WERI-Rb-1 (cell line): ENCODE data around the gene ZNF223.
A peak's percentile ranks its signal among the peaks of the same experiment; 100 is the strongest.

Experiments used
- DNase-seq: peaks from one replicate; pipeline ENCODE4 v3.0.0-alpha.2; 2020
- H3K27ac ChIP-seq: fragments of 250-450 bp; sonication (Bioruptor Pico); 2 replicates; pipeline ENCODE4 v1.5.1; 2020; ENCODE audit warnings: mild to moderate bottlenecking, moderate library complexity
- H3K27me3 ChIP-seq: fragments of 250-450 bp; sonication (Bioruptor Pico); 2 replicates; pipeline ENCODE4 v1.5.1; 2021; ENCODE audit warnings: mild to moderate bottlenecking, low read depth, moderate library complexity; ENCODE audit not compliant: insufficient read depth, severe bottlenecking
- H3K36me3 ChIP-seq: fragments of 250-450 bp; sonication (Bioruptor Pico); 2 replicates; pipeline ENCODE4 v1.5.1; 2020; ENCODE audit warnings: mild to moderate bottlenecking, moderate library complexity
- H3K4me3 ChIP-seq: 2 replicates; pipeline ENCODE4 v1.5.1; 2011; ENCODE audit warnings: low read depth, mild to moderate bottlenecking, control low read depth, low read length
- H3K9me3 ChIP-seq: fragments of 250-450 bp; sonication (Bioruptor Pico); 2 replicates; pipeline ENCODE4 v1.5.1; 2021; ENCODE audit warnings: mild to moderate bottlenecking, moderate library complexity; ENCODE audit not compliant: severe bottlenecking
- CTCF ChIP-seq: IDR thresholded peaks from 2 replicates; pipeline ENCODE4 v1.5.1; 2011; ENCODE audit warnings: low read depth, mild to moderate bottlenecking, control low read depth, inconsistent platforms, low read length

ZNF223 gene

GRCh38 chr19:44109458-44109857 lies 57.6 kb downstream of the ZNF223 start:
- H3K36me3 ChIP-seq: peaks cover 19% of the 10 kb centered on the region
- no peak for DNase-seq
- no peak for TF ChIP-seq CTCF
- H3K27me3 ChIP-seq: no peaks in the 10 kb centered on the region
- H3K4me3 ChIP-seq: no peak overlapping the region
- no peaks in the 10 kb centered on the region for H3K9me3 ChIP-seq
- no peak overlapping the region for H3K27ac ChIP-seq

DNA sequence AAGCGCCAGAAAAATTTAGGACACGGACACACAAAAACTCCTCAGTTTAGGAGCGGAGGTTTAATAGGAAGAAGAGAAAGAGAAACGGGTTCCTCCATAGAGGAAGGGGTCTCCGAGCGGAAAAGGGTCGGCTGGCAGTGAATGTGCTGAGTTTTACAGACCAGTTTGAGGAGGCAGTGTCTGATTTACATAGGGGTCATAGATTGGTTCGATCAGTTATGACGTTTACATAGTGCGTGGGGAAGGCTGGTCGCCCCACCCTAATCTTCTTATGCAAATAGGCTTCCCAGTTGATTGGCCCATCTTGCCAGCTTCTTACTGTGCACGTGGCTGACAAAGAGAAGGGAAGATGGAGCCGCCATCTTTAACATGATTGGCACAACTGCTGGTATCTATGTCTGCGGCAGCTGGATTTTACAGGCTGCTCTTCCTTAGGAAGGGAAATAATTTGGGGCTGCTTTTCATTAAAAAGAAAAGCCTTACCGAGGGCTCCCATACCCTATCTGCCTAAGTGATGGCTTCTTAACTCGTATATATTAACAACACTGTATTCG lies 60.2 kb downstream of the ZNF223 start:
- H3K4me3 ChIP-seq: peak overlapping the region; percentile 96
- H3K27ac ChIP-seq: no peak overlapping the region
- TF ChIP-seq CTCF: no peak
- H3K36me3 ChIP-seq: peaks cover 18% of the 10 kb centered on the region
- peak; percentile 24 for DNase-seq
- H3K27me3 ChIP-seq: no peaks in the 10 kb centered on the region
- no peaks in the 10 kb centered on the region for H3K9me3 ChIP-seq

DNA sequence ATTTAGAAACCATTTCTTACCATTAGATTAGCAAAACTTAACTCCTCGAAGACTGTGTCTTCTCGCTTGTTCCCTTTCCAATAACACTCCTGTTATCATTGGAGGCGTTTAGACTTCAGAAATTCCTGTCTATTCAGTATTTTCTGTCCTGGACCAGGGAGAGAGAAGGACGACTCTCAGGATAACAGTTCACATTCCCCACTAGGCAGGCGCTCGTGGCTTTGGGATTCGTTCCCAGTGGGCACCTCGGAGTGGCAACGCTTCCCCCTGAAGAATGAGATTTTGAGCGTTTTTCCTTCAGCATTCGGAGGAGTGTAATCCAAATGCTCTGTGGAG lies 60.9 kb downstream of the ZNF223 start:
- Histone ChIP-seq H3K4me3 (peak overlapping the region; percentile 96), H3K27ac (peak overlapping the region; percentile 32; the same call in 1 of the 2 replicates), H3K36me3 (peaks cover 18% of the 10 kb centered on the region), H3K27me3 (no peaks in the 10 kb centered on the region), H3K9me3 (no peaks in the 10 kb centered on the region)
- no peak for DNase-seq
- no peak for TF ChIP-seq CTCF

- Histone ChIP-seq H3K27ac (peak within 1 kb of the TSS; percentile 58), H3K36me3 (peaks cover 23% of the 10 kb centered on the region)
These were observed 61.4 kb downstream of the ZNF223 start, which contains the start of gene ZNF225 for GRCh38 chr19:44113138-44113783. Gene ZNF225 (plus strand): TSS chr19:44113399. CDS start chr19:44115828, 2,429 bp downstream.

GRCh38 chr19:44113784-44114390 lies 62.1 kb downstream of the ZNF223 start:
- TF ChIP-seq CTCF: no peak

More at GRCh38 chr19:44113138-44113783, 61.4 kb downstream of the ZNF223 start, which contains the start of gene ZNF225:
- no peak for TF ChIP-seq CTCF
- DNase-seq: peak; percentile 94
- H3K27me3 ChIP-seq: no peaks in the 10 kb centered on the region
- H3K4me3 ChIP-seq: peak within 1 kb of the TSS; percentile 96
- no peaks in the 10 kb centered on the region for H3K9me3 ChIP-seq

More at GRCh38 chr19:44113784-44114390, 62.1 kb downstream of the ZNF223 start:
- peak overlapping the region; percentile 96 for H3K4me3 ChIP-seq
- no peaks in the 10 kb centered on the region for H3K9me3 ChIP-seq
- H3K27me3 ChIP-seq: no peaks in the 10 kb centered on the region
- DNase-seq: no peak
- peaks cover 25% of the 10 kb centered on the region for H3K36me3 ChIP-seq
- H3K27ac ChIP-seq: no peak overlapping the region; the same call in 1 of the 2 replicates
